Neural cell (in vitro differentiated cells): ENCODE results near the gene TCF12. TPM values are rescaled to one million over a fixed set of nuclear protein-coding genes. Genes with fewer than 3 reads are reported as not detected.
A peak's percentile ranks its signal among the peaks of the same experiment; 100 is the strongest.

ENCODE experiments used
- H2AFZ ChIP-seq: fragments of 200-600, 300-800 bp; sonication (generic), shearing (Covaris generic); 2 replicates; pipeline ENCODE4 v1.6.0; 2014; ENCODE audit warnings: low read depth, mild to moderate bottlenecking, antibody characterized with exemption, low read length, moderate library complexity
- H3F3A ChIP-seq: fragments of 200-600 bp; shearing (Covaris generic); 2 replicates; pipeline ENCODE4 v1.6.1; 2016; ENCODE audit warnings: mild to moderate bottlenecking, moderate library complexity, mixed read lengths, antibody characterized with exemption, low read length; ENCODE audit not compliant: insufficient read depth, poor library complexity, severe bottlenecking
- H3K27ac ChIP-seq: fragments of 200-600, 300-800 bp; sonication (generic), shearing (Covaris generic); 2 replicates; pipeline ENCODE4 v1.5.1; 2014; ENCODE audit warnings: mild to moderate bottlenecking, low read length, moderate library complexity
- H3K27me3 ChIP-seq: fragments of 300-800, 200-600 bp; sonication (generic), shearing (Covaris generic); 2 replicates; pipeline ENCODE4 v1.6.0; 2014; ENCODE audit warnings: mild to moderate bottlenecking, low read depth, low read length, moderate library complexity; ENCODE audit not compliant: insufficient read depth
- H3K36me3 ChIP-seq: fragments of 300-800, 200-600 bp; sonication (generic), shearing (Covaris generic); 2 replicates; pipeline ENCODE4 v1.5.1; 2014; ENCODE audit warnings: mild to moderate bottlenecking, antibody characterized with exemption, low read length, moderate library complexity; ENCODE audit not compliant: insufficient read depth
- H3K4me2 ChIP-seq: fragments of 300-800, 200-600 bp; sonication (generic), shearing (Covaris generic); 2 replicates; pipeline ENCODE4 v1.6.0; 2014; ENCODE audit warnings: mild to moderate bottlenecking, low read length
- H3K4me3 ChIP-seq: fragments of 300-800, 200-600 bp; sonication (generic), shearing (Covaris generic); 2 replicates; pipeline ENCODE4 v1.5.1; 2014; ENCODE audit warnings: mild to moderate bottlenecking, low read length, moderate library complexity
- H3K79me2 ChIP-seq: fragments of 200-600 bp; shearing (Covaris generic); replicated peaks from 2 replicates; pipeline ENCODE4 v1.6.0; 2014; ENCODE audit warnings: mild to moderate bottlenecking, low read length, moderate library complexity; ENCODE audit not compliant: insufficient read depth
- H3K9ac ChIP-seq: fragments of 300-800, 200-600 bp; sonication (generic), shearing (Covaris generic); 2 replicates; pipeline ENCODE4 v1.6.1; 2016; ENCODE audit warnings: mild to moderate bottlenecking, low read length, mixed read lengths
- H3K9me2 ChIP-seq: fragments of 200-600 bp; shearing (Covaris generic); 2 replicates; pipeline ENCODE4 v1.6.1; 2016; ENCODE audit warnings: mild to moderate bottlenecking, low read length, mixed read lengths; ENCODE audit not compliant: insufficient read depth
- H3K9me3 ChIP-seq: fragments of 200-600, 300-800 bp; sonication (generic), shearing (Covaris generic); 2 replicates; pipeline ENCODE4 v1.6.1; 2016; ENCODE audit warnings: mild to moderate bottlenecking, mixed run types, low read length, moderate library complexity, mixed read lengths
- H4K20me1 ChIP-seq: fragments of 200-600 bp; shearing (Covaris generic); 2 replicates; pipeline ENCODE4 v1.6.1; 2016; ENCODE audit warnings: mild to moderate bottlenecking, mixed run types; ENCODE audit not compliant: insufficient read depth
- EP300 ChIP-seq: fragments of 450-650 bp; conservative IDR thresholded peaks from 2 replicates; pipeline ENCODE4 v1.6.1; 2014; ENCODE audit warnings: antibody characterized with exemption, mild to moderate bottlenecking, moderate library complexity; ENCODE audit not compliant: poor library complexity, severe bottlenecking
- EZH2 ChIP-seq: fragments of 200-600, 300-800 bp; shearing (Covaris generic), sonication (generic); IDR thresholded peaks from 2 replicates; pipeline ENCODE4 v1.6.1; 2014; ENCODE audit warnings: antibody characterized with exemption, low read length, borderline replicate concordance, mild to moderate bottlenecking; ENCODE audit not compliant: insufficient read depth, poor library complexity, severe bottlenecking
- MXI1 ChIP-seq: fragments of 450-650 bp; conservative IDR thresholded peaks from 2 replicates; pipeline ENCODE4 v1.6.1; 2014; ENCODE audit warnings: antibody characterized with exemption, mild to moderate bottlenecking; ENCODE audit not compliant: poor library complexity, severe bottlenecking
- POLR2AphosphoS5 ChIP-seq: IDR thresholded peaks from 2 replicates; pipeline ENCODE4 v1.6.1; 2012
- RAD21 ChIP-seq: fragments of 450-650 bp; conservative IDR thresholded peaks from 2 replicates; pipeline ENCODE4 v1.6.1; 2014; ENCODE audit warnings: antibody characterized with exemption, mild to moderate bottlenecking, moderate library complexity
- SMC3 ChIP-seq: fragments of 450-650 bp; conservative IDR thresholded peaks from 2 replicates; pipeline ENCODE4 v1.6.1; 2014; ENCODE audit warnings: antibody characterized with exemption, mild to moderate bottlenecking, moderate library complexity; ENCODE audit not compliant: poor library complexity
- TAF1 ChIP-seq: IDR thresholded peaks from 2 replicates; pipeline ENCODE4 v1.6.1; 2012; ENCODE audit warnings: low read depth
- polyA plus RNA-seq: library from polyadenylated mRNA; depleted of rRNA; stranded (reverse); fragments of >200 nt; gene quantifications from 2 replicates; pipeline ENCODE4 v1.2.3, GENCODE V29; 2014
- TF ChIP-seq, protein P1 (sequence below): fragments of 450-650 bp; IDR thresholded peaks from 2 replicates; pipeline ENCODE4 v1.5.1; 2014; ENCODE audit warnings: antibody characterized with exemption, mild to moderate bottlenecking, moderate library complexity; ENCODE audit not compliant: poor library complexity, severe bottlenecking
- TF ChIP-seq, protein P2 (sequence below): IDR thresholded peaks from 2 replicates; pipeline ENCODE4 v1.6.1; 2012; ENCODE audit warnings: borderline replicate concordance

TCF12 gene
- polyA plus RNA-seq, 1 donor from 2014 or later, result 52.7 TPM

DNA sequence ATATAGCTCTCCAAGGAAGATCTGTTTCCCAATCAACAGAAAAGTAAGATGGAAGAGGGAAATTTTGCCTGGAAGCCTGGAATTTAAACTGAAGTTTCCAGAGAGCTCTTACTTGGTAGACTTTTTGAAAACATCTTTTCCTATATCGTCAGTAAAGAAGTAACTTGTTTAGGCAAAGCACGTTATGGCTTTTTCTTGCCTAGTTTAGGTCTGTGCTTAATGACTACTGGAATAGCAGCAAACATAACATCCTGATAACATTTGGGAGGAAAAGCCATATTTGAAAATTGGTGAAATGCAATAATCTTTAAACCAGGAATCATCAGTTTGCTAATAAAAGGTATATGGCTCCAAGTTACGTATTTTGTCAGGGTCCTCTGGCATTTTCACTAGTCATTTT lies 297.4 kb downstream of the TCF12 start:
- Histone ChIP-seq H3F3A (no peaks in the 10 kb centered on the region), H3K9ac (no peak overlapping the region), H3K9me3 (no peaks in the 10 kb centered on the region), H3K4me2 (peak overlapping the region; percentile 5), H4K20me1 (no peaks in the 10 kb centered on the region), H2AFZ (no peak overlapping the region), H3K79me2 (peaks cover 31% of the 10 kb centered on the region), H3K4me3 (peak overlapping the region; percentile 56), H3K27ac (no peak overlapping the region), H3K27me3 (no peaks in the 10 kb centered on the region), H3K9me2 (no peaks in the 10 kb centered on the region), H3K36me3 (no peaks in the 10 kb centered on the region)
- TF ChIP-seq, protein P1, sequence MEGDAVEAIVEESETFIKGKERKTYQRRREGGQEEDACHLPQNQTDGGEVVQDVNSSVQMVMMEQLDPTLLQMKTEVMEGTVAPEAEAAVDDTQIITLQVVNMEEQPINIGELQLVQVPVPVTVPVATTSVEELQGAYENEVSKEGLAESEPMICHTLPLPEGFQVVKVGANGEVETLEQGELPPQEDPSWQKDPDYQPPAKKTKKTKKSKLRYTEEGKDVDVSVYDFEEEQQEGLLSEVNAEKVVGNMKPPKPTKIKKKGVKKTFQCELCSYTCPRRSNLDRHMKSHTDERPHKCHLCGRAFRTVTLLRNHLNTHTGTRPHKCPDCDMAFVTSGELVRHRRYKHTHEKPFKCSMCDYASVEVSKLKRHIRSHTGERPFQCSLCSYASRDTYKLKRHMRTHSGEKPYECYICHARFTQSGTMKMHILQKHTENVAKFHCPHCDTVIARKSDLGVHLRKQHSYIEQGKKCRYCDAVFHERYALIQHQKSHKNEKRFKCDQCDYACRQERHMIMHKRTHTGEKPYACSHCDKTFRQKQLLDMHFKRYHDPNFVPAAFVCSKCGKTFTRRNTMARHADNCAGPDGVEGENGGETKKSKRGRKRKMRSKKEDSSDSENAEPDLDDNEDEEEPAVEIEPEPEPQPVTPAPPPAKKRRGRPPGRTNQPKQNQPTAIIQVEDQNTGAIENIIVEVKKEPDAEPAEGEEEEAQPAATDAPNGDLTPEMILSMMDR, result no peak
- no peak for TF ChIP-seq EP300

DNA sequence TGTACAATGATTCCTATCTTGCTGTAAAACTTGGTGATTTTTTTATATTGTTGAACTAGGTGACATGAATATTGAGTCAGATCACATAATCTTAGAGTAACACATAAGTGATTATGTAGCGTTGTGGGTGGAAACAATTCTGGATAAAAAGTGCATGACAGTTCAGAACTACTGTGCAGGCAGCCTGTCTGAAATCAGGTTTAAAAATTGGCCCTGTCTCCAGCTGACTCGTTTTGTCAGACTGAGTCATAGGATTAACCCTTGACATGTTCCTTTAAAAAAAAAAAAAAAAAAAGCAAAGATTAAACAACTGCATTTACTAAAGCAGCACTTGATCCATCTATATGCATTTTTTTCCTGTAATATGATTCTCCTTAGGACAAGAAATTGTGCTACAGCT lies 297.8 kb downstream of the TCF12 start:
- no peaks in the 10 kb centered on the region for H3K9me3 ChIP-seq
- H3K79me2 ChIP-seq, result peaks cover 35% of the 10 kb centered on the region
- no peak overlapping the region for H3K9ac ChIP-seq
- H3K4me3 ChIP-seq, result peak overlapping the region; percentile 56
- no peak overlapping the region for H3K27ac ChIP-seq
- no peak overlapping the region for H2AFZ ChIP-seq
- H3K4me2 ChIP-seq, result peak overlapping the region; percentile 5
- H3F3A ChIP-seq, result no peaks in the 10 kb centered on the region
- no peaks in the 10 kb centered on the region for H3K27me3 ChIP-seq
- no peak for TF ChIP-seq MXI1
- TF ChIP-seq, protein P1, result no peak
- TF ChIP-seq EZH2, result no peak
- no peak for TF ChIP-seq POLR2AphosphoS5
- TF ChIP-seq EP300, result no peak
- TF ChIP-seq TAF1, result no peak
- TF ChIP-seq RAD21, result no peak
- TF ChIP-seq, protein P2, sequence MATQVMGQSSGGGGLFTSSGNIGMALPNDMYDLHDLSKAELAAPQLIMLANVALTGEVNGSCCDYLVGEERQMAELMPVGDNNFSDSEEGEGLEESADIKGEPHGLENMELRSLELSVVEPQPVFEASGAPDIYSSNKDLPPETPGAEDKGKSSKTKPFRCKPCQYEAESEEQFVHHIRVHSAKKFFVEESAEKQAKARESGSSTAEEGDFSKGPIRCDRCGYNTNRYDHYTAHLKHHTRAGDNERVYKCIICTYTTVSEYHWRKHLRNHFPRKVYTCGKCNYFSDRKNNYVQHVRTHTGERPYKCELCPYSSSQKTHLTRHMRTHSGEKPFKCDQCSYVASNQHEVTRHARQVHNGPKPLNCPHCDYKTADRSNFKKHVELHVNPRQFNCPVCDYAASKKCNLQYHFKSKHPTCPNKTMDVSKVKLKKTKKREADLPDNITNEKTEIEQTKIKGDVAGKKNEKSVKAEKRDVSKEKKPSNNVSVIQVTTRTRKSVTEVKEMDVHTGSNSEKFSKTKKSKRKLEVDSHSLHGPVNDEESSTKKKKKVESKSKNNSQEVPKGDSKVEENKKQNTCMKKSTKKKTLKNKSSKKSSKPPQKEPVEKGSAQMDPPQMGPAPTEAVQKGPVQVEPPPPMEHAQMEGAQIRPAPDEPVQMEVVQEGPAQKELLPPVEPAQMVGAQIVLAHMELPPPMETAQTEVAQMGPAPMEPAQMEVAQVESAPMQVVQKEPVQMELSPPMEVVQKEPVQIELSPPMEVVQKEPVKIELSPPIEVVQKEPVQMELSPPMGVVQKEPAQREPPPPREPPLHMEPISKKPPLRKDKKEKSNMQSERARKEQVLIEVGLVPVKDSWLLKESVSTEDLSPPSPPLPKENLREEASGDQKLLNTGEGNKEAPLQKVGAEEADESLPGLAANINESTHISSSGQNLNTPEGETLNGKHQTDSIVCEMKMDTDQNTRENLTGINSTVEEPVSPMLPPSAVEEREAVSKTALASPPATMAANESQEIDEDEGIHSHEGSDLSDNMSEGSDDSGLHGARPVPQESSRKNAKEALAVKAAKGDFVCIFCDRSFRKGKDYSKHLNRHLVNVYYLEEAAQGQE, result no peak
- TF ChIP-seq SMC3, result no peak
- no peaks in the 10 kb centered on the region for H4K20me1 ChIP-seq
- no peaks in the 10 kb centered on the region for H3K36me3 ChIP-seq
- no peaks in the 10 kb centered on the region for H3K9me2 ChIP-seq
